NB4 (cell line): ENCODE data around the gene RAMAC.

ENCODE experiments used
- DNase-seq: peaks from one replicate; pipeline ENCODE4 v3.0.0; 2010; ENCODE audit warnings: low read depth
- H3K4me3 ChIP-seq: one replicate; pipeline ENCODE4 v1.5.1; 2011; ENCODE audit warnings: mild to moderate bottlenecking, low read depth, low read length, moderate library complexity
- CTCF ChIP-seq: IDR thresholded peaks from one replicate; pipeline ENCODE4 v1.5.1; 2012; ENCODE audit warnings: low read depth, low read length
- MYC ChIP-seq: IDR thresholded peaks from 2 replicates; pipeline ENCODE4 v1.6.1; 2011; ENCODE audit warnings: low read depth, low read length
- POLR2A ChIP-seq: IDR thresholded peaks from 2 replicates; pipeline ENCODE4 v1.6.1; 2011; ENCODE audit warnings: mild to moderate bottlenecking; ENCODE audit not compliant: insufficient read length; ENCODE audit errors: extremely low read depth
- TF ChIP-seq, protein P1 (sequence below): IDR thresholded peaks from 2 replicates; pipeline ENCODE4 v1.6.1; 2011; ENCODE audit warnings: low read depth, low read length

Gene RAMAC

DNA sequence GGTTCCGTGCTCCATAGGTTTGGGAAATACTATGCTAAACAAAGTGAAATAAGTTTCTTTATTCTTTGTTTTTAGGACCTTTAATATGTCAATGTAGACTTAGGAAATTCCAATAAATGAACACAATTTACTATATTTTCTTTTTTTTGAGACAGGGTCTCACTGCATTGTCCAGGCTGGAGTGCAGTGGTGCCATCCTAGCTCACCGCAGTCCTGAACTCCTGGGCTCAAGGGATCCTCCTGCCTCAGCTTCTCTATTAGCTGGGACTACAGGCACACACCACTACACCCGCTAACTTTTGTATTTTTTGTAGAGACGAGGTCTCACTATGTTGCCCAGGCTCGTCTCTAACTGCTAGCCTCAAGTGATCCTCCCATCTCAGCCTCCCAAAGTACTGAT is 21.1 kb upstream of the RAMAC start:
- H3K4me3 ChIP-seq: no peak overlapping the region
- no peak for DNase-seq
- TF ChIP-seq POLR2A: no peak
- TF ChIP-seq, protein P1, sequence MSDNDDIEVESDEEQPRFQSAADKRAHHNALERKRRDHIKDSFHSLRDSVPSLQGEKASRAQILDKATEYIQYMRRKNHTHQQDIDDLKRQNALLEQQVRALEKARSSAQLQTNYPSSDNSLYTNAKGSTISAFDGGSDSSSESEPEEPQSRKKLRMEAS: no peak

- TF ChIP-seq MYC: no peak
- TF ChIP-seq POLR2A: no peak
- TF ChIP-seq CTCF: no peak
- TF ChIP-seq, protein P1: no peak
- no peak overlapping the region for H3K4me3 ChIP-seq
- no peak for DNase-seq
Observed at GRCh38 chr15:82966671-82967071, 19.3 kb upstream of the RAMAC start.

DNA sequence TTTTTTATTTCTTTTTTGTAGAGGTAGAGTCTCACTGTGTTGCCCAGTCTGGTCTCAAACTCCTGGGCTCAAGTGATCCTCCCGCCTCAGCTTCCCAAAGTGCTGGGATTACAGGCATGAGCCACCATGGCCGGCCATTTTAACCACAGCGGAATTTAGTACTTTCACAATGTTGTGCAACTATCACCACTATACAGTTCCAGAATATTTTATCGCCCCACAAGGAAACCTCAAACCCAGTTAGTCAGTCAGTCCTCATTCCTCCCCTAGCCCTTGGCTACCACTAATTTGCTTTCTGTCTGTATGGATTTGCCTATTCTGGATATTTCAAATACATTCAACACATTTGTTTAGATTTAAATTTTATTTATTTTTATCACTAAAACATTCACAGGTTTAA is 17.9 kb upstream of the RAMAC start:
- TF ChIP-seq CTCF (no peak), POLR2A (no peak), MYC (no peak)
- TF ChIP-seq, protein P1: no peak
- peak; percentile 82 for DNase-seq
- no peak overlapping the region for H3K4me3 ChIP-seq

DNA sequence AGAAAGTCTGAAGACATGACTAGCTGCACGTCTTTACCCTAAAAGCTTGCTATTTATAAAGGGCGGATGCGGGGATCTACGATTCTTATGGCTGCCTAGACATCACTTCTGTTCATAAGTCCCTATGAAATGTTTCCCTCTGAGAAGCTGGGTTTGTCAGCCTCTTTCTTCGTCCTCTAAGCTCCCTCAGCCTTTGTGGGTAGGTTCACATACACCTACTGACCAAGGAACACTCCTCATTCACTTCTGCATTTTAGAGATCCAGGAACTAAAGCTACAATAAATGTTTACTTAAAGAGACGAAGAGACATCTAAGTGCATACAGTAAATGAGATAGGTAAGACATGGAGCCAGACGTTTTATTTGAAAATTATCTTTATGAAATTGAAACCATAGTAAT is 16.7 kb upstream of the RAMAC start:
- H3K4me3 ChIP-seq: no peak overlapping the region
- TF ChIP-seq, protein P1: no peak
- no peak for TF ChIP-seq MYC
- no peak for TF ChIP-seq CTCF
- no peak for TF ChIP-seq POLR2A
- DNase-seq: peak; percentile 36

- no peak overlapping the region for H3K4me3 ChIP-seq
- TF ChIP-seq CTCF (no peak), MYC (no peak), POLR2A (no peak)
- TF ChIP-seq, protein P1: no peak
- no peak for DNase-seq
Observed at GRCh38 chr15:82970078-82970686, 15.8 kb upstream of the RAMAC start.

- DNase-seq: no peak
- TF ChIP-seq, protein P1: no peak
- TF ChIP-seq POLR2A (no peak), CTCF (no peak), MYC (no peak)
Observed at GRCh38 chr15:82970696-82971095, 15.3 kb upstream of the RAMAC start.

More at GRCh38 chr15:82970696-82971095, 15.3 kb upstream of the RAMAC start:
- no peak overlapping the region for H3K4me3 ChIP-seq
